KMS-11 (cell line): ENCODE data around the gene LDAH.

Experiments
- H2AFZ ChIP-seq: fragments of 200-600 bp; sonication (generic); 2 replicates; pipeline ENCODE4 v1.6.1; 2016; ENCODE audit warnings: antibody characterized with exemption, mixed run types, low read depth
- H3K27ac ChIP-seq: fragments of 200-600 bp; sonication (generic); 2 replicates; pipeline ENCODE4 v1.6.1; 2016; ENCODE audit warnings: mild to moderate bottlenecking, mixed run types
- H3K27me3 ChIP-seq: fragments of 200-600 bp; sonication (generic); 2 replicates; pipeline ENCODE4 v1.6.1; 2017; ENCODE audit warnings: mild to moderate bottlenecking, low read depth, mixed run types, moderate library complexity; ENCODE audit not compliant: insufficient read depth
- H3K36me3 ChIP-seq: fragments of 200-600 bp; sonication (generic); 2 replicates; pipeline ENCODE4 v1.6.1; 2017; ENCODE audit warnings: mild to moderate bottlenecking, mixed run types; ENCODE audit not compliant: insufficient read depth
- H3K4me1 ChIP-seq: fragments of 200-600 bp; sonication (generic); 2 replicates; pipeline ENCODE4 v1.6.1; 2016; ENCODE audit warnings: mild to moderate bottlenecking, low read depth, mixed run types; ENCODE audit not compliant: poor library complexity, severe bottlenecking
- H3K4me2 ChIP-seq: fragments of 200-600 bp; sonication (generic); 2 replicates; pipeline ENCODE4 v1.7.0; 2016; ENCODE audit warnings: mild to moderate bottlenecking, mixed run types
- H3K4me3 ChIP-seq: fragments of 200-600 bp; sonication (generic); IDR thresholded peaks from 2 replicates; pipeline ENCODE4 v1.6.1; 2017; ENCODE audit warnings: low read depth, low read length, mixed read lengths; ENCODE audit not compliant: insufficient read depth
- H3K79me2 ChIP-seq: fragments of 200-600 bp; sonication (generic); 2 replicates; pipeline ENCODE4 v1.6.1; 2016; ENCODE audit warnings: low read depth, mixed run types; ENCODE audit not compliant: insufficient read depth
- H3K9ac ChIP-seq: fragments of 200-600 bp; sonication (generic); 2 replicates; pipeline ENCODE4 v1.6.1; 2016; ENCODE audit warnings: mild to moderate bottlenecking, mixed run types
- H4K20me1 ChIP-seq: fragments of 200-600 bp; sonication (generic); 2 replicates; pipeline ENCODE4 v1.6.1; 2016; ENCODE audit warnings: mild to moderate bottlenecking, mixed run types; ENCODE audit not compliant: insufficient read depth
- TF ChIP-seq, protein P1 (sequence below): fragments of 200-600 bp; sonication (generic); conservative IDR thresholded peaks from 2 replicates; pipeline ENCODE4 v1.6.1; 2017; ENCODE audit warnings: low read depth, mild to moderate bottlenecking, antibody characterized with exemption, low read length, moderate library complexity, mixed read lengths

Gene LDAH

DNA sequence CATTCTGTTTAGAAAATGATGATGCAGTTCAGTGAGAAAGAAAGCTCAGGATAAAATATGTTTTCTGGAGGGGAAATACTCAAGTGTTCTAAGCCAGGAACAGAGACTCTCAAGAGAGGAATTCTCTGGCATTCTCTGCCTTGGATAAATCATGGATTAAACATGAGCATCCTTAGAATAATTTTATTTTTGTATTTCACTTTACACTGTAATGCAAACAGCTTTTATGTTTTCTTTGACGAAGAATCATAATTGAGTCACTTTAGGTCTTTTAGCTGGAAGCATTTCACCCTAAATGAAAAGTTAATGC is 144.9 kb downstream of the LDAH start:
- no peaks in the 10 kb centered on the region for H3K79me2 ChIP-seq
- TF ChIP-seq, protein P1, sequence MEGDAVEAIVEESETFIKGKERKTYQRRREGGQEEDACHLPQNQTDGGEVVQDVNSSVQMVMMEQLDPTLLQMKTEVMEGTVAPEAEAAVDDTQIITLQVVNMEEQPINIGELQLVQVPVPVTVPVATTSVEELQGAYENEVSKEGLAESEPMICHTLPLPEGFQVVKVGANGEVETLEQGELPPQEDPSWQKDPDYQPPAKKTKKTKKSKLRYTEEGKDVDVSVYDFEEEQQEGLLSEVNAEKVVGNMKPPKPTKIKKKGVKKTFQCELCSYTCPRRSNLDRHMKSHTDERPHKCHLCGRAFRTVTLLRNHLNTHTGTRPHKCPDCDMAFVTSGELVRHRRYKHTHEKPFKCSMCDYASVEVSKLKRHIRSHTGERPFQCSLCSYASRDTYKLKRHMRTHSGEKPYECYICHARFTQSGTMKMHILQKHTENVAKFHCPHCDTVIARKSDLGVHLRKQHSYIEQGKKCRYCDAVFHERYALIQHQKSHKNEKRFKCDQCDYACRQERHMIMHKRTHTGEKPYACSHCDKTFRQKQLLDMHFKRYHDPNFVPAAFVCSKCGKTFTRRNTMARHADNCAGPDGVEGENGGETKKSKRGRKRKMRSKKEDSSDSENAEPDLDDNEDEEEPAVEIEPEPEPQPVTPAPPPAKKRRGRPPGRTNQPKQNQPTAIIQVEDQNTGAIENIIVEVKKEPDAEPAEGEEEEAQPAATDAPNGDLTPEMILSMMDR: no peak
- H3K4me3 ChIP-seq: no peak overlapping the region
- H3K9ac ChIP-seq: no peak overlapping the region
- H3K27ac ChIP-seq: no peak overlapping the region
- no peaks in the 10 kb centered on the region for H3K36me3 ChIP-seq
- no peaks in the 10 kb centered on the region for H4K20me1 ChIP-seq
- no peaks in the 10 kb centered on the region for H3K27me3 ChIP-seq
- no peak overlapping the region for H2AFZ ChIP-seq
- H3K4me2 ChIP-seq: no peak overlapping the region
- no peaks in the 10 kb centered on the region for H3K4me1 ChIP-seq

GRCh38 chr2:20677301-20678085 is 145.4 kb downstream of the LDAH start:
- Histone ChIP-seq H3K27me3 (no peaks in the 10 kb centered on the region), H4K20me1 (no peaks in the 10 kb centered on the region), H3K4me1 (no peaks in the 10 kb centered on the region), H3K79me2 (no peaks in the 10 kb centered on the region), H2AFZ (no peak overlapping the region), H3K4me3 (no peak overlapping the region), H3K36me3 (no peaks in the 10 kb centered on the region), H3K4me2 (no peak overlapping the region), H3K9ac (no peak overlapping the region), H3K27ac (no peak overlapping the region)
- TF ChIP-seq, protein P1: no peak

DNA sequence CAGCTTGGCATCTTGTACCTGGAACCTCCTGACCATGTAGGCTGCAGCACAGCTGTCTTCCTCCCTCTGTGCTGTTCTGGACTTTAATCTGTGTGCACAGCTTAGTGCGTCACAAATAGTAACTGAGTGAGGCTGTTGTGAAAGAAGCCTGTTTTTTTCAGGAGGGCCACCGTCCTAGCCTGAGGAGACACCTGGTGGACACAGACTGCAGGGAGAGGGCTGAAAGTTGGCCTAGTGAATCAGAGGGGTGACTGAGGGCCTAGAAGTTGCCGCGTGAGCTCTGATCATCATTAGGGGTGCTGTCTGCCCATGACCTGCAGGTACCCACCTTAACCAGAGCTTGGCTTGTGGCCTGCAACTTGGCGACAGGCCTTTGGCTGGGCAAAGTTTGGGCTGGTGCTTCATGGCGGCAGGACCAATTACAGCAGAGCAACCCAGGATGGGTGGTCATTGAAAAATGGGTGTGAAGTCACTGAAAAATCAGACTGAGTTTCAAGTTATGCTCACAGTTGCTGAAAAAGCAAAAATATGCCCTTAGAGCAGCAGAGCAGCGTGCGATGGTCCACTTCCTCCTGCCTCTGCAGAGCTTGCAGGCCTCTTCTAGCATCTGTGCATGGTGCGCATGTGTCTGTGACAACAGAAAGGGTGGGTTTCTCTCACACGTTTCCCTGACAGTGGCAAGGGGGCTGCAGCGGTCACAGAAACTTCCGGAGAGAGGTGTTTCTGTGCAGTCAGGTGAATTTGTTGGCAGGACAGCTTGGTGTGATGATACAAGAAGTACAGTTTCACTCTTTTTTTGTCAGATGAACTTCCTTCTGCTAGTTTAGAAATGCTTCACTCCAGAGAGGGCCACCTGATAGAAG is 146.3 kb downstream of the LDAH start:
- H3K27ac ChIP-seq: no peak overlapping the region
- no peaks in the 10 kb centered on the region for H3K79me2 ChIP-seq
- no peaks in the 10 kb centered on the region for H4K20me1 ChIP-seq
- H3K27me3 ChIP-seq: no peaks in the 10 kb centered on the region
- TF ChIP-seq, protein P1: no peak
- no peaks in the 10 kb centered on the region for H3K36me3 ChIP-seq
- H3K4me2 ChIP-seq: no peak overlapping the region
- H2AFZ ChIP-seq: no peak overlapping the region
- H3K4me1 ChIP-seq: no peaks in the 10 kb centered on the region
- no peak overlapping the region for H3K9ac ChIP-seq
- H3K4me3 ChIP-seq: no peak overlapping the region

- H3K27ac ChIP-seq: no peak overlapping the region
- H3K4me3 ChIP-seq: no peak overlapping the region
- TF ChIP-seq, protein P1: no peak
- H3K79me2 ChIP-seq: no peaks in the 10 kb centered on the region
- H3K36me3 ChIP-seq: no peaks in the 10 kb centered on the region
- H3K9ac ChIP-seq: no peak overlapping the region
- H2AFZ ChIP-seq: no peak overlapping the region
- no peaks in the 10 kb centered on the region for H4K20me1 ChIP-seq
- no peak overlapping the region for H3K4me2 ChIP-seq
- no peaks in the 10 kb centered on the region for H3K27me3 ChIP-seq
- H3K4me1 ChIP-seq: no peaks in the 10 kb centered on the region
These were observed 147.1 kb downstream of the LDAH start for GRCh38 chr2:20675701-20676352.
